PC-3 (cell line): Measurements from ENCODE around the gene KLRG1. TPM values are rescaled to one million over a fixed set of nuclear protein-coding genes. Genes with fewer than 3 reads are reported as not detected.

Experiments
- ATAC-seq: fragments of 200-7000 bp; cut with Tn5 transposase; 2 replicates; pipeline ENCODE4 v1.9.1; 2020; ENCODE audit warnings: mild to moderate bottlenecking, moderate library complexity
- BruUV-seq: library from RNA; stranded (reverse); fragments of 400-500 nt; replicated peaks from 2 replicates; lab custom pipeline; 2021; lab: Mats Ljungman, UMichigan
- CTCF ChIA-PET: fragments of 300-600 bp; sonication (Branson Sonifier 250); formaldehyde crosslinking; loops from one replicate; lab custom pipeline; 2022; ENCODE audit warnings: antibody characterized with exemption; lab: Charles Lee
- POLR2A ChIA-PET: fragments of 300-600 bp; sonication (Branson Sonifier 250); formaldehyde crosslinking; loops from one replicate; lab custom pipeline; 2022; ENCODE audit warnings: antibody characterized with exemption; ENCODE audit not compliant: unreplicated experiment; lab: Charles Lee
- DNase-seq: peaks from one replicate; pipeline ENCODE4 v3.0.0-alpha.2; 2015
- H2AFZ ChIP-seq: fragments of 300-600 bp; sonication (generic); 2 replicates; pipeline ENCODE4 v1.6.0; 2016; ENCODE audit warnings: antibody characterized with exemption, low read length
- H3F3A ChIP-seq: fragments of 300-600 bp; sonication (generic); one replicate; pipeline ENCODE4 v1.6.0; 2017; ENCODE audit warnings: antibody characterized with exemption, low read length, control low read depth, mild to moderate bottlenecking; ENCODE audit not compliant: unreplicated experiment
- H3K27ac ChIP-seq: fragments of 300-600 bp; sonication (generic); 2 replicates; pipeline ENCODE4 v1.5.1; 2016; ENCODE audit warnings: mild to moderate bottlenecking, low read length
- H3K27me3 ChIP-seq: fragments of 300-600 bp; sonication (generic); 2 replicates; pipeline ENCODE4 v1.6.1; 2016; ENCODE audit warnings: low read length, mixed read lengths
- H3K36me3 ChIP-seq: fragments of 300-600 bp; sonication (generic); 2 replicates; pipeline ENCODE4 v1.6.1; 2016; ENCODE audit warnings: low read depth, mixed run types, low read length, mixed read lengths
- H3K4me1 ChIP-seq: fragments of 300-600 bp; sonication (generic); 2 replicates; pipeline ENCODE4 v1.5.1; 2016; ENCODE audit warnings: low read length; ENCODE audit not compliant: insufficient read depth
- H3K4me2 ChIP-seq: fragments of 300-600 bp; sonication (generic); 2 replicates; pipeline ENCODE4 v1.6.0; 2016; ENCODE audit warnings: low read length
- H3K4me3 ChIP-seq: fragments of 300-600 bp; sonication (generic); 2 replicates; pipeline ENCODE4 v1.5.1; 2016; ENCODE audit warnings: mild to moderate bottlenecking, low read length, mixed read lengths
- H3K79me2 ChIP-seq: fragments of 300-600 bp; sonication (generic); 2 replicates; pipeline ENCODE4 v1.6.1; 2017; ENCODE audit warnings: low read length, mixed read lengths
- H3K9ac ChIP-seq: fragments of 300-600 bp; sonication (generic); 2 replicates; pipeline ENCODE4 v1.6.0; 2016; ENCODE audit warnings: mild to moderate bottlenecking, low read length
- H3K9me2 ChIP-seq: fragments of 300-600 bp; sonication (generic); replicated peaks from 2 replicates; pipeline ENCODE4 v1.6.1; 2016; ENCODE audit warnings: mixed run types, low read length, mixed read lengths
- H3K9me3 ChIP-seq: fragments of 300-600 bp; sonication (generic); 2 replicates; pipeline ENCODE4 v1.6.1; 2016; ENCODE audit warnings: low read length, mixed read lengths
- H4K20me1 ChIP-seq: fragments of 300-600 bp; sonication (generic); 2 replicates; pipeline ENCODE4 v1.6.1; 2016; ENCODE audit warnings: low read length, mixed read lengths
- EZH2 ChIP-seq: fragments of 300-600 bp; sonication (generic); IDR thresholded peaks from one replicate; pipeline ENCODE4 v1.6.1; 2017; ENCODE audit warnings: antibody characterized with exemption, mild to moderate bottlenecking, low read length; ENCODE audit not compliant: unreplicated experiment
- EZH2phosphoT487 ChIP-seq: fragments of 300-600 bp; sonication (generic); IDR thresholded peaks from 2 replicates; pipeline ENCODE4 v1.6.1; 2018; ENCODE audit warnings: mild to moderate bottlenecking, antibody characterized with exemption, low read length, borderline replicate concordance
- intact Hi-C: fragments of 100-400 bp; cut with micrococcal nuclease; formaldehyde crosslinking; loops from 2 replicates; pipeline ENCODE4 v1.9.0; 2023
- total RNA-seq: library from RNA; depleted of rRNA; stranded (reverse); fragments of >200 nt; gene quantifications from 2 replicates; pipeline ENCODE4 v1.2.3, GENCODE V29; 2014
- TF ChIP-seq, protein P1 (sequence below): fragments of 300-600 bp; sonication (generic); conservative IDR thresholded peaks from 2 replicates; pipeline ENCODE4 v1.5.1; 2017; ENCODE audit warnings: antibody characterized with exemption, low read depth, mild to moderate bottlenecking, low read length

Gene KLRG1
- total RNA-seq, 1 experiment from 2014 or later = 0.15 TPM

DNA sequence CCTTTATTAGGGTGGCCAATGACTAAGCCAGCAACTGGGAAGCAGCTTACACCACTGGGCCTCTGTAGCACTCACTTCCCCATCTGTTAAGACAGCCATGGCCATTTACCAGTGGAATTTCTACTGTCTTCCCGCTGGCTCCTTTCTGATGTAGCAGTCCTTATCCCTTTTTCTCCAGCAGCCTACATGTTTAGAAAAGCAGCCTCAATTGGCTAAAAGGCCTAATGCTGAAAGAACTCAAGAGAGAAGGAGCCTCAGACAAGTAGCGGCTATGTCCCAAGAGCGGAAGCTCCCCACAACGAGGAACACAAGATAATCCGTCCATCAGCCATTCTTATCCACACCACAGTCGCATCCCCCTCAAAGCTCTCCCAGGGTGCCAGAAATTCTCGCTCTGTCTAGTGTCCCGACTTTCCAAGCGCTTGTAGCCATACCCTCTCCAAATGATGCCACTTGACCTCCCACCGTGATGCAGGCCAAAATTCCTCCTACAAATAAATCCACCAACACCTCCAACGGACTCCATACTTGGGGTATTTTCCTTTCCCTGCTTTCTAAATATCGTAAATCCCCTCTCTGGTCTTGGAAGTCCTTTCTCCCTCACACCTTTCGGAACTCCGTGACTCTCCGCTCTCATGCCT, 40.5 kb upstream of the KLRG1 start:
- intact Hi-C loops = loop anchor here (2.0 kb wide), 1 partner anchor 34 kb away; the partner anchor contains the start of gene PHC1

DNA sequence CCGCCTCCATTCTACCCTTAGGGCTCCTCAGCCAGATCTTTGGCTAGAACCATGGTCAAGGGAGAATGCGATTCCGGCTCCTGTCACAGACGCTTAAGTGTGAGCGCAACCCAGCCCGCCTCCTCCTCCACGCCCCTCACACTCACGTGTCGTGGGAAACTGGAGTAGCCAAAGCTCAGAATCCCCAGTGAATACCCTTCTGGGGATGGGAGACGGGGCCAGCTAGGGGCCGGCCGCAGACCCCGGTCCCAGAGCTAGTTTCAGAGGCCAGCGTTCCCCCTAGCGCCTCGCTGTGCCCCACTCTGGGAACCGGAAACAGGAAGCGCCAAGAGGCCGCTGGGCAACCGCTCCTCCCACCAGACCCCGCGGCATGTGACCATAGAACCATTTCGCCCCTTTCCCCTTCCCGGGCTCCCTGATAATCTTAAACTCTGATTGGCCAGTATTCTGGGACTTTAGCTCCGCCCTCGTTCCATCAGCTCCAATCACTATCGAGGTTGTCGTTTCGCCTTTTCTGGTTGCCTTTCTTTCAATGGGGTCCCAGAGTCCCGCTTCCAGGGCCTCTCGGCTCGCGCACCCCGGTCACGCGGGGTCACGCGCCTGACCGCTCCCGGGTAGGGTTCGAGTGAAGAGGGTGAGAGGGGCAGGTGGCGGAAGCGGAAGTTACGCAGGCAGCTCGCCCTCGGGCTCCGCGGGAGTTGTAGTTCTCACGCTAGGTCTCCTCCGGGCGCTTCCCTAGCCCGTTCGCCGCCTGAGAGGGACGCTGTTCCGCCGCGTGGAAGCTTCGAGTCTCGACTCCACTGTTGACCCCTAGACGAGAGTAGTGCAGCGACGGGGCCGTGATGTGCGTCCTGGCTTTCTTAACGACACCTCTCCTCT, 39.8 kb upstream of the KLRG1 start, which contains the start of gene M6PR:
Gene M6PR, minus strand, starts transcription at position 304 of the 879 bp plus-strand sequence. CDS start 3,241 bp downstream, outside the sequence.
- intact Hi-C loops = loop anchor here (1.0 to 2.0 kb wide), 2 partner anchors 35 to 90 kb away; partner anchors contain the start of gene PHC1
- no peaks in the 10 kb centered on the region for H4K20me1 ChIP-seq
- BruUV-seq = TSS peak; percentile 72
- TF ChIP-seq EZH2phosphoT487 (no peak), EZH2 (no peak)
- TF ChIP-seq, protein P1, sequence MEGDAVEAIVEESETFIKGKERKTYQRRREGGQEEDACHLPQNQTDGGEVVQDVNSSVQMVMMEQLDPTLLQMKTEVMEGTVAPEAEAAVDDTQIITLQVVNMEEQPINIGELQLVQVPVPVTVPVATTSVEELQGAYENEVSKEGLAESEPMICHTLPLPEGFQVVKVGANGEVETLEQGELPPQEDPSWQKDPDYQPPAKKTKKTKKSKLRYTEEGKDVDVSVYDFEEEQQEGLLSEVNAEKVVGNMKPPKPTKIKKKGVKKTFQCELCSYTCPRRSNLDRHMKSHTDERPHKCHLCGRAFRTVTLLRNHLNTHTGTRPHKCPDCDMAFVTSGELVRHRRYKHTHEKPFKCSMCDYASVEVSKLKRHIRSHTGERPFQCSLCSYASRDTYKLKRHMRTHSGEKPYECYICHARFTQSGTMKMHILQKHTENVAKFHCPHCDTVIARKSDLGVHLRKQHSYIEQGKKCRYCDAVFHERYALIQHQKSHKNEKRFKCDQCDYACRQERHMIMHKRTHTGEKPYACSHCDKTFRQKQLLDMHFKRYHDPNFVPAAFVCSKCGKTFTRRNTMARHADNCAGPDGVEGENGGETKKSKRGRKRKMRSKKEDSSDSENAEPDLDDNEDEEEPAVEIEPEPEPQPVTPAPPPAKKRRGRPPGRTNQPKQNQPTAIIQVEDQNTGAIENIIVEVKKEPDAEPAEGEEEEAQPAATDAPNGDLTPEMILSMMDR = peak; percentile 42; the same call in 1 of the 2 replicates
- no peaks in the 10 kb centered on the region for H3K27me3 ChIP-seq
- H3K79me2 ChIP-seq = peaks cover 34% of the 10 kb centered on the region
- H3K36me3 ChIP-seq = peaks cover 12% of the 10 kb centered on the region; the same call in 1 of the 2 replicates
- peaks cover 7% of the 10 kb centered on the region for H3K4me1 ChIP-seq
- H3K9me2 ChIP-seq = no peaks in the 10 kb centered on the region
- ATAC-seq (peak; percentile 86), DNase-seq (peak; percentile 83)
- ChIA-PET CTCF (interaction anchor here (0.7 to 1.4 kb wide), 4 partner anchors 11 to 114 kb away, joined by 3 to 7 read pairs (median 4); no protein-coding TSS in a partner anchor), POLR2A (interaction anchor here (0.5 kb wide), 1 partner anchor 14 kb away, joined by 4 read pairs; no protein-coding TSS in a partner anchor)
- no peaks in the 10 kb centered on the region for H3K9me3 ChIP-seq
- H3K4me3 ChIP-seq = peak within 1 kb of the TSS; percentile 85
- peak within 1 kb of the TSS; percentile 78 for H3K27ac ChIP-seq
- H2AFZ ChIP-seq = peak within 1 kb of the TSS; percentile 97
- H3K4me2 ChIP-seq = peak within 1 kb of the TSS; percentile 96
- H3K9ac ChIP-seq = peak within 1 kb of the TSS; percentile 85
- no peaks in the 10 kb centered on the region for H3F3A ChIP-seq

More for the DNA sequence above, 40.5 kb upstream of the KLRG1 start:
- H3K27me3 ChIP-seq = no peaks in the 10 kb centered on the region
- H4K20me1 ChIP-seq = no peaks in the 10 kb centered on the region
- peaks cover 7% of the 10 kb centered on the region for H3K4me1 ChIP-seq
- H3K4me3 ChIP-seq = peak overlapping the region; percentile 85
- H3K9me2 ChIP-seq = no peaks in the 10 kb centered on the region
- peaks cover 34% of the 10 kb centered on the region for H3K79me2 ChIP-seq
- POLR2A ChIA-PET = no interaction called here
- no TSS peak for BruUV-seq
- H3K9ac ChIP-seq = peak overlapping the region; percentile 85
- peak; percentile 2 for DNase-seq
- TF ChIP-seq EZH2phosphoT487 = no peak
- H3K36me3 ChIP-seq = peaks cover 12% of the 10 kb centered on the region; the same call in 1 of the 2 replicates
- peak overlapping the region; percentile 97 for H2AFZ ChIP-seq
- H3K27ac ChIP-seq = peak overlapping the region; percentile 78
- peak overlapping the region; percentile 96 for H3K4me2 ChIP-seq
- no peaks in the 10 kb centered on the region for H3K9me3 ChIP-seq
- CTCF ChIA-PET = interaction anchor here (0.7 to 1.4 kb wide), 3 partner anchors 10 to 115 kb away, joined by 3 to 4 read pairs (median 4); no protein-coding TSS in a partner anchor
- no peaks in the 10 kb centered on the region for H3F3A ChIP-seq
- ATAC-seq = no peak

DNA sequence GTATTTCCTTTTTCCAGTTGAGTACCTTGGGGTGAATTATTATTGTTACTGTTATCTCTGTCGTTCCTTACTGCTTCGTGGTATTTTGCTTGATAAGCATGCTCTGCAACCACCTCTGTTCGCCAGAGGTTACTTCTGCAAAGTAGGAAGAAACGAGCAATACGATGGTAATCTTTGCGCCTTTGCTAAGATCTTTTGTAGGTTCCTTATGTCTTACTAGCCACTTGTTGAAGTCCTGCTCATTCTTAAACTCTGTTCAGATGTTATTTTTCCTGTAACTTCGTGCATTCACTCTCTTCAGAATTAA, 39.2 kb upstream of the KLRG1 start:
- Histone ChIP-seq H3K9ac (peak overlapping the region; percentile 85), H3K9me3 (no peaks in the 10 kb centered on the region), H3K36me3 (peaks cover 10% of the 10 kb centered on the region; the same call in 1 of the 2 replicates), H3K4me2 (peak overlapping the region; percentile 96), H3K4me3 (peak overlapping the region; percentile 85), H4K20me1 (no peaks in the 10 kb centered on the region), H3K79me2 (peaks cover 34% of the 10 kb centered on the region), H3K9me2 (no peaks in the 10 kb centered on the region), H2AFZ (peak overlapping the region; percentile 97), H3K4me1 (peaks cover 7% of the 10 kb centered on the region), H3F3A (no peaks in the 10 kb centered on the region), H3K27ac (no peak overlapping the region), H3K27me3 (no peaks in the 10 kb centered on the region)
- TF ChIP-seq EZH2phosphoT487 = no peak
- TF ChIP-seq, protein P1 = no peak
- no peak for TF ChIP-seq EZH2
- DNase-seq = no peak
- TSS peak; percentile 53 for BruUV-seq
- CTCF ChIA-PET = interaction anchor here (0.8 to 1.4 kb wide), 4 partner anchors 86 to 114 kb away, joined by 3 to 7 read pairs (median 4); no protein-coding TSS in a partner anchor
- intact Hi-C loops = loop anchor here (1.0 kb wide), 1 partner anchor 89 kb away; no protein-coding TSS in a partner anchor
- ATAC-seq = peak; percentile 8; the same call in 1 of the 2 replicates
- POLR2A ChIA-PET = interaction anchor here (0.5 kb wide), 1 partner anchor 14 kb away, joined by 4 read pairs; no protein-coding TSS in a partner anchor
